Stimulated activated CD4-positive, alpha-beta T cell treated with anti-CD3 and anti-CD28 coated beads, TNF-alpha, amount 100 ng/mL, for 1 hour (primary cell): ENCODE results near the gene BMERB1.
"Not testable (repeated sequence)": the region's sequence is repeated elsewhere in the genome, so short reads cannot be mapped to it uniquely, and the experiment has no call there.

ENCODE experiments used
- DNase-seq, 3 donors: peaks; one replicate each; pipeline ENCODE4 v3.0.0-alpha.2; 2020; ENCODE audit warnings: low read depth in 3 of 3, low spot score in 1 of 3

Gene BMERB1

GRCh38 chr16:15425861-15426260 lies 8.5 kb upstream of the BMERB1 start:
- no peak for DNase-seq

- no peak for DNase-seq
Observed at GRCh38 chr16:15426796-15427195, 7.6 kb upstream of the BMERB1 start.

- peak in 2 of 3 donors; percentile 24 to 33 for DNase-seq
Observed at GRCh38 chr16:15427648-15428239, 6.6 kb upstream of the BMERB1 start.

DNA sequence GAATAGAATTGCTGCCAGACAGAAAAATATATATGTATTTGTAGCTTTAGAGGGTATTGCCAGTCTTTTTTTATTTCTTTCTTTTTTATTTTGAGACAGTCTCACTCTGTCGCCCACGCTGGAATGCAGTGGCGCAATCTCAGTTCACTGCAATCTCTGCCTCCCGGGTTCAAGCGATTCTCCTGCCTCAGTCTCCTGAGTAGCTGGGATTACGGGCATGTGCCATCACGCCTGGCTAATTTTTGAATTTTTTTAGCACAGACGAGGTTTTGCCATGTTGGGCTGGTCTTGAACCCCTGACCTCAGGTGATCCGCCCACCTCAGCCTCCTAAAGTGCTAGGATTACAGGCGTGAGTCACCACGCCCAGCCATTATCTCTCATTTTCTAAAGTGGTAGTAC lies 3.5 kb upstream of the BMERB1 start:
- DNase-seq: not testable (repeated sequence)

DNA sequence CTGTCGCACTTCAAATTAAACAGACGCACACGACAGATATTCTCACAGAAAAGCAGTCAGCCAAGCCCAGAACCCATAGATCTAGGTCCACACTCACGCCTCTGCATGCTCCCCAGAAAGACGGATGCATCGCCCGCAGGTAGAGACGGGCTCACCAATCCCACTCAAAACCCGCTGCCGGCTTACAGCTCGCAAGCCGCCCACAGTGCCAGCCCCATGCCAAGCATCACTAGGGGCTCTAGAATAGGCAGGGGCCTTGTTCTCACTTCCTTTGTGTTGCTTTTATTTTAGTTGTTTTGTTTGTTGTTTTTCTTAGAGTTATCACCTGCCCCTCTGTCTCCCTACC lies 336 bp upstream of the BMERB1 start:
- DNase-seq: no peak

DNA sequence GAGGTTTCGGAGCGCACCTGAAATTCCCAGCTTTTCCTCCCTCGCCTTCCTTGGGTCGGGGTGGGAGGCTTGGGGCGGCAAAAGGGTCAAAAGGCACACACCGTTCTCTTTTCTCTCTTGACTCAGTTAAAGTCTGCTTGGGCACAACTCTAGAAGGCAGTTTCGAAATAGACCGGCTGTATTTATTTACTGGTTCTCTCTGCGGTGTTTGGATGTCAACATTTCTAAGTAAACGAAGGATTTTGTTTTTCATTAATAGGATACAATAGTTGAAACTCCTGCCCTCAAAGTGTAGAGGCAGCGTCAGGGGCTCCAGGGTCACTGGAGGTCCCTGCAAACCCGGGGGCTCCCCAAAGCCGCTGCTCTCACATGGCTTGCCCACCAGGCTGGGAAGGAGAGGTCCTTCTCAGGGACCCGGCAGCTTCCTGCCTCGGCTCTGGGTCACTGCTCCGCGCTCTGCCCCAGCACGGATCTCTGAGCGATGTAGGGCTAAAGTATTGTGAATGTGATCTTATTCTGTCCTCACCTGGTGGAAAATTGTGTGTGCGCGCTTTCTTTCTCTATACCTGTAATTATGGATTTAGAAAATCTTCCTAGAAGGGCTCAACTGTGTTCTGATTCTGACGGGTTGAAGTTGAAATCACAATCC lies 952 bp downstream of the BMERB1 start:
- DNase-seq: no peak

DNA sequence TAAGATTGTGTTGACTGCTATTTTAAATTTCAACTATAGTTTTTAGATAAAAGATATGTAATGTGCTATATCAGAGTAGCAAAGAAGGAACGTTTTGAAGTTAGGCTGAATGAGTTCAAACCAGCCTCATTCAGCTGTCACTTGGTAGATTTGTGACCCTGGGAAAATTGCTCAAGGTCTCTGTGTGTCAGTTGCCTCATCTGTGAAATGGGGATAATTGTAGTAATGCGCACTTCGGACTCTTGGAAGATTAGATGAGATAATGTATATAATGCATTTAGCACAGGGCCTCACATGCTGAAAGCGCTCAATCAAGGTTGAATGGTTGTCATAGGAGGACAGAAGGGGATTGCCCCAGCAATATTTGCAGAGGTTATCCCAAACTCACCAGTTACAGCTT lies 4.7 kb downstream of the BMERB1 start:
- no peak for DNase-seq

- no peak for DNase-seq
Observed at GRCh38 chr16:15439521-15439920, 5.1 kb downstream of the BMERB1 start.

GRCh38 chr16:15440852-15441251 lies 6.5 kb downstream of the BMERB1 start:
- DNase-seq: no peak

DNA sequence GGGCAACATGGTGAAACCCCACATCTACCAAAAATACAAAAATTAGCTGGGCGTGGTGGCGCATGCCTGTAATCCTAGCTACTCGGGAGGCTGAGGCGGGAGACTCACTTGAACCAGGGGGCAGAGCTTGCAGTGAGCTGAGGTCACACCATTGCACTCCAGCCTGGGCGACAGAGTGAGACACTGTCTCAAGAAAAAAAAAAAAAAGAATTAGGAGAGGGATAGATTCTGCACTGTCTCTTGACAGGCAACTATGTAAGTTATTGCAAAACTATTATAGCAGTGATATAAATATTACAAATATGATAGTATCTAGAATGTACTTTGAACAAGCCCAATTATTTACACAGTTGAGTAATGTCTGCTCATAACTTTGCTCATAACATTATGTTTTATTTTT lies 7.8 kb downstream of the BMERB1 start:
- not testable (repeated sequence) for DNase-seq

DNA sequence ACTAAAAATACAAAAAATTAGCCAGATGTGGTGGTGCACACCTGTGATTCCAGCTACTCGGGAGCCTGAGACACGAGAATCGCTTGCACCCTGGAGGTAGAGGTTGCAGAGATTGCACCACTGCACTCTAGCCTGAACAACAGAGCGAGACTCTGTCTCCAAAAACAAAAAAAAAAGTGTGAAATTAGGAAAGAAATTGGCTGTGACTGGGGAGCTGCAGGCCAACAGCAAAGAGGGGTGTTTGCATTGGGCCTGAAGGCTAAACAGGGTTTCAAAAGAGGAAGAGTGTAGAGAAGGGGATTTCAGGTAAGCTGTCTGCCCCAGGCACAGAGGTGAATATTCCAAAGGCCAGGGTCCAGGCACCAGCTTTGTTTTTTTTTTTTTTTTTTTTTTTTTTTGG lies 9.4 kb downstream of the BMERB1 start:
- no peak for DNase-seq

DNA sequence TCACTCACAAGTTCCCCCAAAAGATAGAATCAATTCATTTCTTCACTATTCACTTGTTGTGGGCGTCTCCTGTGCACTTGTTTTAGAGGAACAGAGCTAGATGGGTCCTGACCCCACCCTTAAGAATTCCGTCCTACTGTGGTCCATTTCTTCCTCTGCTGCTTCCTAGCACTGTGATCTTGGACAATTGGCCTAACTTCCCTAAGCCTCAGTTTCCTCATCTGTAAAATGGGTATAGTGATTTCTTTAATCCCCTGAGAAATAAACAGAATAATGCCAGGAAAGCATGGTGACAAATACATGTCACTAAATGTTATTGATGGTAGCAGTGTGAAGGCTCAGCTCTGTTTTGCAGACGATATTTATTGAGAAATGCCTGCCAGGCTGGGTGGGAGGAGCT lies 9.9 kb downstream of the BMERB1 start:
- DNase-seq: no peak

- no peak for DNase-seq
Observed at GRCh38 chr16:15445450-15445849, 11.1 kb downstream of the BMERB1 start.

DNA sequence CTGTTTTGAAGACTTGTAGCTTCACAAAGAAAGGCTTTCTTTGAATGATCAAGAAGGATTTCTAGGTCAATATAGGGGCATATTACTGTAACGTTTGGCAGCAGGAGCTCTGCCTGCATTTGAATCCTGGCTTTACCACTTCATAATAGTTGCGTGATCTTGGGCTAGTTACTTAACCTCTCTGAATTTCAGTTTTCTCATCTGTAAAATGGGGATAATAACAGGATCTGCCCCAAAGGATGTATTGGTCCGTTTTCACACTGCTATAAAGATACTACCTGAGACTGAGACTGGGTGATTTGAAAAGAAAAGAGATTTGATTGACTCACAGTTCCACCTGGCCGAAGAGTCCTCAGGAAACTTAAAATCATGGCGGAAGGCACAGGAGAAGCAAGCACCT lies 12.5 kb downstream of the BMERB1 start:
- DNase-seq: no peak

- no peak for DNase-seq
Observed at GRCh38 chr16:15450624-15451023, 16.2 kb downstream of the BMERB1 start.

DNA sequence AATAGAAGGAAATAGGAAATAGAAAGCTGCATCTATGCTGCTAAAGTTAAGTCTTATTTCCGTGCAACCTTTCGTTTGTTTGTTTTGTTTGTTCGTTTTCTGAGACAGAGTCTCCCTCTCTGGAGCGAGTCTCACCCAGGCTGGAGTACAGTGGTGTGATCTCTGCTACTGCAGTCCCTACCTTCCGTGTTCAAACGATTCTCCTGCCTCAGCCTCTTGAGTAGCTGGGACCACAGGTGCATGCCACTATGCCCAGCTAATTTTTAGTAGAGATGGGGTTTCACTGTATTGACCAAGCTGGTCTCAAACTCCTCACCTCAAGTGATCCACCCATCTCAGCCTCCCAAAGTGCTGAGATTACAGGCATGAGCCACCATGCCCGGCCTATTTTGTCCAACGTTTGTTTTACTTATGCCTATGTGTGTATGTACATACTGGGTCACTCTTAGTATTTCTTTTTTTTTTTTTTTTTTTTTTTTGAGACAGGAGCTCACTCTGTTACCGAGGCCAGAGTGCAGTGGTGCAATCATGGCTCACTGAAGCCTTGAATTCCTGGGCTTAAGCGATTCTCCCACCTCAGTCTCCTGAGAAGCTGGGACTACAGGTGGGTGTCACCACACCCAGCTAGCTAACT lies 16.8 kb downstream of the BMERB1 start:
- no peak for DNase-seq

- no peak for DNase-seq
Observed at GRCh38 chr16:15452246-15452855, 18.0 kb downstream of the BMERB1 start.

GRCh38 chr16:15453296-15453695 lies 18.9 kb downstream of the BMERB1 start:
- not testable (repeated sequence) for DNase-seq

DNA sequence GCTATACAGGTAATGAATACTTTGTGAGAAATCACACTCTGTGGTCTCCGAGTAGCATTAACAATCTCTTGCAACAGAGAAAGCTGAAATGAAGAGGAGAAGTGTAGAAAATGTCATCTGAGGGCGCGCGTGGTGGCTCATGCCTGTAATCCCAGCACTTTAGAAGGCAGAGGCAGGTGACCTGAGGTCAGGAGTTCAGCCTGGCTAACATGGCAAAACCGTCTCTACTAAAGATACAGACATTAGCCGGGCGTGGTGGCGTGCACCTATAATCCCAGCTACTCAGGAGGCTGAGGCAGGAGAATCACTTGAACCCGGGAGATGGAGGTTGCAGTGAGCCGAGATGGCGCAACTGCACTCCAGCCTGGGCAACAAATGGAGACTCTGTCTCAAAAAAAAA lies 20.5 kb downstream of the BMERB1 start:
- DNase-seq: not testable (repeated sequence)

DNA sequence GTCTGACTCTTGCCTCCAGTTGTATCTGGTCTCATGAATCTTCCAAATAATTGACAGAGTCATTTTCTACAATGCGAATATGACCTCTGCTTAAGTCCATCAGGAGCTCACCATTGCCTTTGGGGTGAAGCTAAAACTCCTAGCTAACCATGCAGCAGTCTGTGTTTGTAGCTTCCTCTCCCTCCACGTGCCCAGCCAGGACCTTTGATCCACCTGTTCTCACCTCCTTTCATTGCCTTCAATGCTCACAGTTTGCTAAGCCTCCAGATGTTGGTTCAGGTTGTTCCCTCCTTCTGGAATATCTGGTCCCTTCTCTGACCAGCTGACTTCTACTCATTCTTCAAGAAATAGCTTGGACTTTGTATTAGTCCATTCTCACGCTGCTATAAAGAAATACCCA lies 23.0 kb downstream of the BMERB1 start:
- DNase-seq: no peak

DNA sequence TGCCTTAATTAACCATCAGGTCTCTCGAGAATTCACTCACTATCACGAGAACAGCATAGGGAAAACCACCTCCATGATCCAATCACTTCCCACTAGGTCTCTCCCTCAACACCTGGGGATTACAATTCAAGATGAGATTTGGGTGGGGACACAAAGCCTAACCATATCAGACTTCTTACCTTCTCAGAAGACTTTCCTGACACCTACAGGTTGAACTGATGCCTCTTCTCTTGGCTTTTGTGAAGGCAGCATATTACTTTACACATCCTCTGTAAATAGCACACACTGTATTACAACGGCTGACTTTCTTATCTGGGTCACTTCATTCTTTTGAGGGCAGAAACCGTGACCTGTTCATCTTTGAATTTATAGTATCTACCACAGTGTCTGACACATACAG lies 23.6 kb downstream of the BMERB1 start:
- DNase-seq: no peak

- DNase-seq: no peak
Observed at GRCh38 chr16:15459791-15460190, 25.4 kb downstream of the BMERB1 start.
